TTC549 (cell line): ENCODE data around the gene USH2A.

Experiments
- FAIRE-seq: peaks from 2 replicates; lab custom pipeline; 2012; peaks lifted over from hg19 to GRCh38; lab: Jason Lieb, UNC

USH2A gene

GRCh38 chr1:215777370-215777925 is 645.8 kb downstream of the USH2A start:
- FAIRE-seq, result no peak

GRCh38 chr1:215776336-215776735 is 646.9 kb downstream of the USH2A start:
- FAIRE-seq, result no peak

DNA sequence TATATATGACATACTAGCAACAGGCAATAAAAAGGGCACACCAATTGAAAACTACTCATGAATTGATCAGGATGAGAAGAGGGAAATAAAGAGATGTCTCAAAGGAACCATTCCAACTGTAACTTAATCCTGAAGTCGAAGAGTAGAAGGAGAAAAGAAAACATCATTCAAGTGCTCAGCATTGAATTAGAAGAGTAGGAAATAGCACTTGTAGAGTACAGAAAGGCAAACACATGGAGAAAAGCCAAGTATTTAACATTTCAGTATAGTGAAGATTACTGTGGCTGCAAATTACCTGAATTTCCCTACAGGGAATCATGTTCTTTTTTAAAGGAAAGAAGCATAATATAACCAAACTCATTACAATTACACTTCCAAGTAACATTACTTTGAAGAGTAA is 651.1 kb downstream of the USH2A start:
- no peak for FAIRE-seq

GRCh38 chr1:215768303-215768702 is 654.9 kb downstream of the USH2A start:
- FAIRE-seq, result no peak

DNA sequence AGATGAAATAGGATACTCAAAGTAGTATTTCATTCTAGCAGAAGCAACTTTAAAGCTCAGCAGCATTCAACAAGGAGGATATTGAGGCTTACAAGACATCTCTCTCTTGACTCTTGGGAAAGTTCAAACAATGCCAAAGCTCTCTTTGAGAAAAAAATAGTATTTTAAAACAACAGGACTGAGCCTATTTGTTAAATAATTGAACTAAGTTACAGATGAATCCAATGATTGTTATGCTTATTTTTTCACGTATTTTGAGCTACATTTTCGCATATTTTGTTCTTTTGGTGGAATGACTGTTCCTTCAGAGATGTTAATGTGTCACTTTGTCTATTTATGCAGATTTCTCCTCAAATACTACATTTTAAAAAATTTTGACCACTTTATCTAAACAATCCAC is 655.5 kb downstream of the USH2A start:
- FAIRE-seq, result no peak

- no peak for FAIRE-seq
These were observed 656.7 kb downstream of the USH2A start for GRCh38 chr1:215766521-215766920.

DNA sequence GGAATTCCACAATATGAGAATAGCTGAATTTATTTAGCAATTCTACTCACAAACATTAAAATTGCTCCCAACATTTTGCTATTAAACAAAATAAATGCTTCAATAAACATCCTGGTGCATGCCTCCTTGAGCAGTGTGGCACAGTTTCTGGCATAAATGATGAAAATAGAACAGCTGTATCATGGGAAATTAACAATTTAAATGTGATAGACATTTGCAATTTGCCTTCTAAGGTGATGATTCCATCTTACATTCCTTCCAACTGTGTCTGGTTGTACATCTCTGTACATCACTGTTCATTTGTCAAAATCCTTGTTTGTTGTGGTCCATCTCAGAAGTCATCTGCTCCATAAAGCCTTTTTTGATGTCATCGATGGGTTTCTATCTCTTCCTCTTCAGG is 657.4 kb downstream of the USH2A start:
- no peak for FAIRE-seq

- FAIRE-seq, result no peak
These were observed 661.8 kb downstream of the USH2A start for GRCh38 chr1:215761446-215761845.

DNA sequence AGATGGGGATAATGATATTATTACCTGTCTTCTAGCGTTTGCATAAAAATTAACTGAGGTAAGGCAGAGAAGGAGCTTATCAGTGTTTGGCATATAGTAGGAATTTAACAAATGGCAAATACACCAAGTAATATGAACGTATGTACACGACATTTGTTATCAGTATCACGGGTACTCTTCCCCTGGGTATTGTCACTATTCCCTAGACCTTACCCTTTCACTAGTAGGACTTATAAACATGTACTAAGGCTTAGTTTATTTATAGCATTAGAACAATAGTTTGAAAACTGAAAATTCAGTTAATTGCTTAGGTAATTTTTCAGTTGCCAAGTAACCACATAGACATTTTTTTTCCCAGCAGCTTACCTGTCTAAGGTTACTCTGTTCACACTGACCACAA is 669.1 kb downstream of the USH2A start:
- FAIRE-seq, result no peak

GRCh38 chr1:215749414-215749813 is 673.8 kb downstream of the USH2A start:
- no peak for FAIRE-seq

DNA sequence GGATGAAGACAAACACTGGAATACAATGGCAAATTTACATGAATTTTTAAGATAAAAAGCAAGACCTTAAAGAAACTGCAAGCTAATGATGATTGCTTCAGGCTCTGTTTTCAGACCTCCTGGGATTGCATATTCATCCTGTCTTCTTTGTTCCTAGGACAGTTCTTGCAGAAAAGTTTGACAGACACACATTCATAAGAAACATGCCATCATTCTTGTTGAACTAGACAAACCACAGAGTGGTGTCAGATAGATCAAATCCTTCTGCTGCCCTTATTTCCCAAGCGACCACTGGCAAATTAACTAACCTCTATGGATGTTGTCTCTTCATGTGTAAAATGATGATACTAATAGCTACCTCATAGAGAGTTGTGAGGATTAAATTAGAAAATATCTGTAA is 674.8 kb downstream of the USH2A start:
- no peak for FAIRE-seq

GRCh38 chr1:215744419-215744818 is 678.8 kb downstream of the USH2A start:
- FAIRE-seq, result no peak

- no peak for FAIRE-seq
These were observed 684.2 kb downstream of the USH2A start for GRCh38 chr1:215739025-215739424.

- FAIRE-seq, result no peak
These were observed 691.5 kb downstream of the USH2A start for GRCh38 chr1:215731699-215732098.

DNA sequence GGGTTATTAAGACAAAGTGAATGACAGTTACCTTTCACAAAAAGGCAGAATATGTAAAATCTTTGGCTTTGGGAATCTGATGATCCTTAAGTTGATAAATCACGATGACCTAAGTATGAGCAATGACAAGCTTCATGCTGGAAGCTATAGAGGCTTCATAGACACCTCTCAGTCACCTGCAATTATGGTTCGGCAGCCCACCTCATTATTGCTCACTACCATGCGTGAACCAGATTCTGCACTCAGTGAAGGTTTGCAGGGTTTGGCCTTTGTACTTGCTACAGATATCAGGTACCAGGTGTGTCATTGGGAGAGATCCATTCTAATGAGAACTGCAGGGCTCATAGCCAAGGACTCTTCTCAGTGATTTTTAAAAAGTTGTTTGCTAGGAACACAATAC is 692.6 kb downstream of the USH2A start:
- FAIRE-seq, result no peak

- no peak for FAIRE-seq
These were observed 695.1 kb downstream of the USH2A start for GRCh38 chr1:215728169-215728568.

GRCh38 chr1:215720126-215720525 is 703.1 kb downstream of the USH2A start:
- FAIRE-seq, result no peak

DNA sequence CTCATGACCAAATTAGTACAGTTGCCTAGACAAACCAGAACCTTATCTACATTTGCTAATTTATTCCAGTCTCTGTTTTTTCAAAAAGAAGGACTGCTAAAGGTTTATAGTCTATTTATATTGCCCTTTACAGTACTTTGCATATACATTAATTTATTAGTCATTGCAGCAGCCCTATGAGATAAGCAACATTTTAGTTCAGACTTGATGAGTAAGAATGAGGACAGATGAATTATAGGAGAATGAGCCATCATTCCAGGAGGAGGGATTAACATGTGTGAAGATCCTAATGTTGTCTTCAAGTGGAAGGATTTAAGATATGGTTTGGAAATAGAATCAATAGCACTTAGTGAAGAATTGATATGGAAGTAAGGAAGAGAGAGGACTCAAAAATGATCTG is 703.7 kb downstream of the USH2A start:
- no peak for FAIRE-seq

- no peak for FAIRE-seq
These were observed 704.5 kb downstream of the USH2A start for GRCh38 chr1:215718575-215719287.

DNA sequence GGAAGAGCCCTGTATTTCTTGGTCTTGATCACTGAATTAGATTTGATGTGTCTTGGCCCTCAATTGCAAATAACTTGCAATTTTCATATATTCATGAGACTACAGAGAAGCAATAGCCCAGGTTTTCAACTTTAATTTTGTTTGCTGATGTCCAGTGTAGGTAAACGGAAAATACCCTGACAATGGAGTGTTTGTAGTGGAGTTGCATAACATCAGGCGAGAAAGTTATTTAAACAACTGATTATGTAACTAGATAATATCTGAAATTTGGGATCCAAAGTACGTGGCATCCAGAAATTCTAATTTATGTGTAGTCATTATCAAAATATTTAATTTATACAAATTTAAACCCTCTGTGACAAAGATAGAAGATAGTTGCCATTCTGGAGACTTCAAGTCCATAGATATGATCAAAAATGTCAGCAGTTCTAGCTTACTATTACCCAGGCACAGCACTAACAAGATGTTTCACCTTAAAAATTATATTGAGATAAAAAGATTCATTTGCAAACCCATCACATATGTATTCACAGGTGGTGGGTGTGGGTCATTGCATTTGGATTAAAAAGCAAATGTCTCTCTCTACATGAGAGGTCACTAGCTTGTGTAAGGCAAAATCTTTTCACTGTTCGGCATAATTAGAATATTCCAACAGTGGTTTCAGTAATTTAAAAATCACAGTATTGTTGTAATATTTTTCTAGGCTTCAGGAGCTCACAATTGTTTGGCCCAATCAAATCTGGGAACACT is 705.4 kb downstream of the USH2A start:
- FAIRE-seq, result no peak

DNA sequence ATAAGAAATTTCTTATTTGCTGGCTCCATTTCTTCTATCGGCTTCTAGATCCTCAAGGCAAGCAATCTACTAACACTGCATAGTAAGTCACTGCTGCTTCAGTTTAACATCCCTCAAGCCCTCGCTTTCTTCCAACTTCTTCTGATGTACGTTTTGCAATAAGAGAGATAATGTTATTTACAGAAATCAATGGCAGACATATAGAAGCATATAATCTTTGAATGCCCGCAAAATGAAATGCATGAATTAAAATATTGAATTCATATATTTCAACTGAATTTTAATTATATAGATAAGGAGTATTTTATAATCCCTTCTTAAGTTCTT is 712.4 kb downstream of the USH2A start:
- FAIRE-seq, result no peak

GRCh38 chr1:215710036-215710898 is 713.0 kb downstream of the USH2A start:
- peak; percentile 65 for FAIRE-seq
